NCI-H1417 treated with DMSO at 0.1 percent for 48 hours (cell line): Measurements from ENCODE around the gene ACKR4.
"Not testable (repeated sequence)": the region's sequence is repeated elsewhere in the genome, so short reads cannot be mapped to it uniquely, and the experiment has no call there.

Experiments
- DNase-seq: peaks from one replicate; lab custom pipeline; 2025; lab: John Stamatoyannopoulos, UW

ACKR4 gene

DNA sequence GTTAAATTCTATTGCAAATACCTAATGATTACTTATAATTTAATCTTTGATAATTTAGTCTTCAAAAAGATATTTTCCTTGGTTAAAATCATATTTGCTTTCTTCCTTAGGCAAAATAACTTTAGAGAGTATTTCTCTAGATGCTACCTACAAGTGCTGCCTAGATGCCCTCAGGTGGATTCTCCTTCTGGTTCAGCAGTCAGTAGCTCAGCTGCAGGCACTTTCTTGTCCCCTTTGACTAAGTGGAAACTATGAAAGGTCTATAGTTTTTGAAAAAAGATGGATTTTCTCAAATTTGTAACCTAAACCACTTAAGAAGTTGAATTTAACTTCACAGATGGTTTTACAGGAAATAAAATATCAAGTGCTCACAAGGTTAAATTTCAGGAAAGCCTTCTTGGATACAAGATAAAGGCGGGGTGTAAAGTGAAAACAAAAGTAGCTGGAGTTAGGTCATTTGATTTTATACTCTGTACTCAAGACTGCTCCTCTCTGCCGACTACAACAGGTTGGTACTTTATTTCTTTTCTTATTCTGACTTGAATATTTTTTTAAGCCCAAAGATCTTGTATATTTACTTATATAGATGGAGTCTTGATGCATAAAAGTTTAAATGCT lies at the start of gene ACKR4:
TSS of gene ACKR4 (plus strand) at position 455 of the 618 bp plus-strand sequence. CDS start 3,128 bp downstream, outside the sequence.
- DNase-seq: no peak

GRCh38 chr3:132549169-132549568 lies 47.9 kb upstream of the ACKR4 start:
- DNase-seq: no peak

DNA sequence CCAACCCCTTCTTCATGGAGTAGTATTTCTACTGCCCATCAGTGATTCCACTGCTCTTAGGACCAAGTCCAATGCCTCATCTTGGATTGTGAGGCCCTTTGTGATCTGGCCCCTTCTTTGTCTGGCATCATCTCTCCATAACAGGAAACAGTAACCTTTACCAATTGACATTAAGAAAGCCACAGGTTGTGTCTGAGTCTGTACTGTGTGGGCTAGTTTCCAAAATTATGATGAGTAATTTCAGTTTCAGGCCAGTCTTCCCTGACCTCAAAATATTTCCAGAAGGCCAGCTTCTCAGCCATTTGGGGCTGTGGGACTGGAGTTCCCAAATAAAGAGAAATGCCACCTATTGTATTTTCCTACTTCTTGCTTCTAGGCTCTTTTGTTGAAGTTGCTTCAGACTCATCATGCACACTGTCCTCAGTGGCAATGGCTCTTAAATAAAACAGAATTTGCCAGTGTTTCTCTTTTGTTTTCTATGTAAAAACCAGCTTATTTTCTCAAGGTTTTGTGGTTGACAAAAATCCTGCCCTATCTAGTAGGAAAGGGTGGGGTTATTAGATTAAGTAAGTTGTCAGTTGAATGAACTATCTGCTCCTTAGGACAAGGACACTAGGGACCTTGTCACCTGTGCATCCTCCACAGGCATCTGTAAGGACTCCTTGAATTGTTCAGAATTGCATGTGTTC lies 47.0 kb upstream of the ACKR4 start:
- no peak for DNase-seq

GRCh38 chr3:132550579-132551305 lies 46.3 kb upstream of the ACKR4 start:
- DNase-seq: no peak

- DNase-seq: no peak
Measured at GRCh38 chr3:132553826-132554225, 43.2 kb upstream of the ACKR4 start.

DNA sequence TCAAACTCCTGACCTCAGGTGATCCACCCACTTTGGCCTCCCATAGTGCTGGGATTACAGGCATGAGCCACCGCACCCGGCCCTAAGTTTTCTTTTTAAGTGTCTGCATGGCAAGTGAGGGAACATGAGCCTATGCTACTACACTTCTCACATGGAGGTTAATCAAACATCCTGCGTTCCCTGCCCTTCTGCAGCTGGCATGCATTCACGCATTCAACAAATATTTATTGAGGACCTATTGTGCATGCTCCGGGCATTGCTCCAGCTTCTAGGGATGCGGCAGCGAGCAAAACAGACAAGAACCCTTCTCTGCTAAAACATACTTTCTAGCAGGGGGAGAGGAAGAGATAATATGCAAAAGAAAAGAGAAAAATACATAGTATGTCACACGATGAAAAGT lies 42.6 kb upstream of the ACKR4 start:
- DNase-seq: no peak

DNA sequence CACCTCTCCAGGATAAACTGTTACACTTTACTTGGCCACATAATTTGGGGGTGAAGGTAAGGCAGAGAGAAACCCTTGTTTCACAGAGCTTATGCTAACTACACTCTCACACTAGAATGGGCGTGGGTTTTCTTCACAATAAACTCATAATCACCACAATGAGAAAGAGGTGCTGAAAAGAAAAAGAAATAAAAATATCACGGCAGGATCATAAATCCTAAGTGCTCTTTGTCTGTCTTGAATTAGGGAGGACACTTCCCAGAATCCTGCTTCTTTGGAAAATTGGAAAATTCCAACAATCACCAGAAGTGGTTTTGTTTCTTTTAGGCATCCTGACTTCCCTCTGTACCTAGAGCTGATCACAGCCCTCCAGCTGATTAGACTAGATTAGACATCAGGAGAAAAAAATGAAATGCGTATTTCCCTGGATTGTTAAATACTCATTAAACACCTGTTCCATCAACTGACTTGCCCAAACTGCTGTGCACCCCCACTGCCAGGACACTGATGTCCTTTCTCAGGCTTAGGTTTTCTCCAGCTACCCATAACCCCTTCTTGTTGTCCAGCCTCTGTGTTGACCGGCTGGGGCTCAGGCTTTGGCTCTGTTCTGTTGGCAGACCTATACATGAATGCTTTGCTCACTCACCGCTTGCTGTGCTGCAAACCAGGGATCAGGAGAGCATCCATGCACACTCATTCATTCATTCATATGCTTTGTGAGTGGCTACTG lies 41.6 kb upstream of the ACKR4 start:
- DNase-seq: no peak

- not testable (repeated sequence) for DNase-seq
Measured at GRCh38 chr3:132556036-132556386, 41.1 kb upstream of the ACKR4 start.

GRCh38 chr3:132556508-132557159 lies 40.4 kb upstream of the ACKR4 start:
- no peak for DNase-seq

- no peak for DNase-seq
Measured at GRCh38 chr3:132561003-132561402, 36.1 kb upstream of the ACKR4 start.

GRCh38 chr3:132563420-132564069 lies 33.5 kb upstream of the ACKR4 start:
- DNase-seq: no peak

- no peak for DNase-seq
Measured at GRCh38 chr3:132564070-132564465, 33.0 kb upstream of the ACKR4 start.

- DNase-seq: no peak
Measured at GRCh38 chr3:132568422-132568821, 28.6 kb upstream of the ACKR4 start.

- DNase-seq: no peak
Measured at GRCh38 chr3:132569153-132569552, 27.9 kb upstream of the ACKR4 start.

DNA sequence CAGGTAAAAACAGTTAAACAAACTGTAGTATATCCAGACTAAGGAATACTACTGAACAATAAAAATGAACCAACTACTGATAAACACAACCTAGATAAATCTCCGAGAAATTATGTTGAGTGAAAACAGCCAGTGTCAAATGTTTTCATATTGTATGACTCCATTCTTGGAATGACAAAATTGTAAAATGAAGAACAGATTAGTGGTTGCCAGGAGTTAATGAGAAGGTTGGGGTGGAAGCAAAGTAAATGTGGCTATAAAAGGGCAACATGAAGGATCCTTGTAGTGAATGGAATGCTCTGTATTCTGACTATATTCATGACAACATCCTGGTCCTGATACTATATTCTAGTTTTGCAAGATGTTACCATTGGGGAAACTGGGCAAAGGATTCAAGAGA lies 27.5 kb upstream of the ACKR4 start:
- no peak for DNase-seq

DNA sequence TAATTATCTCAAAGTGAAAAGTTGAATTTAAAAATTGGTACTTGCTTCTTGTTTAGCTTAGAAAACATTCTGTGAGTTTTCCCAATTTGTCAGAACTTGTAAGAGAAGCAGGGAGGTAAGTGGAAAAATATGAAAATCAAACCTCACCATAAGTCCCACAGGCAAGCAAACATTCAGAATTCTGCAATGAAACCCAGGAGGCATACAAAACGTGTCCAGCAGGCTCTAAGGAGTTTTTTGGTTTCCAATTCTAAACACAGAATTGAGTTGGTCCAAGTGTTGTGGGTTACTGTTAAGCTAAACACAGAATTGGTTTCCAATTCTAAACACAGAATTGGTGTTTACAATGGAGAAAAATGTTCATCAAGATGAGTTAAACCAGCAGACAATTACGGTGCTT lies 27.1 kb upstream of the ACKR4 start:
- DNase-seq: no peak

- DNase-seq: no peak
Measured at GRCh38 chr3:132573797-132574211, 23.3 kb upstream of the ACKR4 start.

DNA sequence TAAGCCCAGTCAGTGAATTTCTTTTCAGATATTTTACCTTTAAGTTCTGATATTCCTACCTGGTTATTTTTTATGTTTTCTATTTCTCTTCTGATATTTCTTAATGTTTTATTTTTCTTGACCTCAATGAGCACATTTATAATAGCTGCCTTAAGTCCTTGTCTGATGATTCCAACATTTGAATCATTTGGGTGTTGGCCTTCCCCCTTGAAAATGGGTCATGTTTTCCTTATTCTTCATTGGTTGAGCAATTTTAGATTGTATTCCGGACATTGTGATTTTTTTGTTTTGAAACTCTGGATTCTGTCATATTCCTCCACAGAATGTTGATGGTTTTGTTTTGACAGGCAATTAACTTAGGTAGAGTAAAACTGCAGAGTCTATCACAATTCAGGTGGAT lies 9.7 kb upstream of the ACKR4 start:
- DNase-seq: no peak

- no peak for DNase-seq
Measured at GRCh38 chr3:132592216-132592615, 4.9 kb upstream of the ACKR4 start.

DNA sequence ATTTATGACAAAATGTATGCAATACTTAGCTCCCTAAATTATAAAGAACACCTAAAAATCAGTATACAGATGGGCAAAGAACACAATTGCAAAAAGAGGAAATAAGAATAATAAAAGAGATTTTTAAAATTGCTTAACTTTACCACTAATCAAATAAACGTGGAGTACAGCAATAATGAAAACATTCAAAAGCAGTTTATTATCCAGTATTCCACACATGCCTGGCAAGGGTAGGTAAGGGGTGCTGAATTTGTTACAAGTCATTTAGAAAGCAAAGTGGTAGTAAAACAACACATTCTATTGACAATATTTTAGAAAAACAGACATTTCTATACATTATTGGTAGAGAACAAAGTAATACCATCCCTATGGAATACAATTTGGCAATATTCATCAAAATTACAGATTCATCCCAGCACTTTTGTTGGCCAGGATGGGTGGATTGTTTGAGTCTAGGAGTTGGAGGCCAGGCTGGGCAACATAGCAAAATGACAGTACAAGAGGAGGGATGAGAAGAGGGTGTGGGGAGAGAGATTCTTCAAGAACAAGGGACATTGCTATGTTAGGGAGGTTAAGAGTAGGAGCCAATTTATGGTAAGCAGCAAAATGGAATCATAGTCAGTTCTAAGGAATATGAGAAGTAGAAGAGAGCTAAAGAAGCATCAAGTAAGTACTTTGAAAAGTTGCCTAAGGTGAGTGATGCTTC lies 3.7 kb upstream of the ACKR4 start:
- no peak for DNase-seq

DNA sequence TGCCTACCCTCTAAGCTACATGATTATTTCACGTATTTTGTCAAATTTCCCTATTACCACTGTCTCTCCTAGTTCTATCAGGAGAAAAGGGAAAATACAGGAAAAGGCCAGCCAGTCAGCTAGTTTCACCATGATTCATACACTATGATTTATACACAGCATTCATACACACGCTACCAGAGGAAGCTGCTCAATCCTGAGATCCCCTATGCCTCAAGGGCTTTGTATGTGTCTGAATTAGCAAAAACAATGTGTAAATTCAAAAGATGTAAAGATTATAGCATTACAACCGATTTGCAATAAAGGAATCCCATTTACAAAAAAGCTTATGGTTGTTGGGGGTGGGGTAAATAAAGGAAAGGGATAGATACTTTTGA lies 3.1 kb upstream of the ACKR4 start:
- DNase-seq: no peak
